GM18868 (cell line): ENCODE measurements around the gene MS4A8.
A peak's percentile ranks its signal among the peaks of the same experiment; 100 is the strongest.
"Not testable (repeated sequence)": the region's sequence is repeated elsewhere in the genome, so short reads cannot be mapped to it uniquely, and the experiment has no call there.

Experiments used
- ATAC-seq: cut with Tn5 transposase; IDR thresholded peaks from one replicate; pipeline ENCODE4 v1.9.1; 2021; ENCODE audit warnings: mild to moderate bottlenecking, moderate library complexity; ENCODE audit not compliant: unreplicated experiment

MS4A8 gene

GRCh38 chr11:60699284-60699691, at the start of gene MS4A8:
Gene MS4A8 (plus strand): TSS chr11:60699612. CDS start chr11:60700861, 1,249 bp downstream.
- ATAC-seq = no peak

DNA sequence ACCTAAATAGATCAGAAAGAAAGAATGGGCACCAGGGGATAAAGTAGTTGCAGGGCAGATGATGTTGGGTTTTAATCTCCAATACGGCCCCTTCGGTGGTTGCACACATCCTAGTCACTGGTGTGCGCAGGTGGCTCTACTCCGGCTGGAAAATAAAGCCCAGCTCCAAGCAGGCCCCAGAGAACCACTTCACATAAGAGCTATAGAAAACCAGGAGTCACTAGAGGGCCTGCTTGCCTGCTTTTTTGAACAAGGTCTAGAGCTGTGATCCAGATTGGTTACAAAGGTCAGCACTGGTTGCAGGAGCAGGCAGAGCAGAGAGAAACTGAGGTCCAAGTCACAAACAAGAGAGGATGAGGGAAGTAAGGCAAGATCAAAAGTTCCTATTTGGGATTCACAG, 41.5 kb upstream of the MS4A8 start:
- ATAC-seq = no peak

- peak; percentile 70 for ATAC-seq
Observed at GRCh38 chr11:60658409-60658808, 41.0 kb upstream of the MS4A8 start.

- ATAC-seq = no peak
Observed at GRCh38 chr11:60672255-60672654, 27.2 kb upstream of the MS4A8 start.

- not testable (repeated sequence) for ATAC-seq
Observed at GRCh38 chr11:60678231-60678630, 21.2 kb upstream of the MS4A8 start.

GRCh38 chr11:60679879-60680278, 19.5 kb upstream of the MS4A8 start:
- no peak for ATAC-seq

DNA sequence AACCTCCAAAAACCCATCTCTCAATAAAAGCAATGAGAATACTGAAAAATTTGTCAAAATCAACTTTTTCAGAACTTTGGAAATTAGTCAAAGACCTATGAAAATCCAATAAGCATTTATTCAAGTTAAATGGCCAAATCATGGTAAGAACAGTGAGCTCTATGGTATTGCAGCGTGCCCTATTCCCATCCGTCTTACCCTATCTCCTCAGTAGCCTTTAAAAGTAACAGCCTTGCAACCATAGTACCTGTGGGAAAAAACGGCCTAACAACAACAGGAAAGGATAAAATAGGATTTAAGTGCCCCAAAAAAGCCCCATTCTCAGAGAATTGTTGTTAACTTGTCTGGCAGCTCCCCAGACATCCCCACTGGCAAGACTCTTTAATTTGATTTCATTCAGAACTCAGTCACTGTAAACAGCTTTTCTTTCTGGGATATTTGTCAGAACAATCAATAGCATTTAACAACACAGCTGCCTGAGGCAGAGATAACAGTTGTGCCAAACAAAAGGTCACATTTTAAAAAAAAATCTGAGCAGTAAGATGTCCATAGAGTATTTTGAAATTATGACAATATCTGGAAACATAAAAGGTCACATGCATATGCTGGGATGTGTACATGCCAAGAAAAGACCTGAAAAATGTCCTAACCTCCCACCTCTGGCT, 18.8 kb upstream of the MS4A8 start:
- ATAC-seq = no peak

GRCh38 chr11:60684541-60684848, 14.9 kb upstream of the MS4A8 start:
- ATAC-seq = peak; percentile 34

- ATAC-seq = no peak
Observed at GRCh38 chr11:60691661-60692060, 7.8 kb upstream of the MS4A8 start.

GRCh38 chr11:60699936-60700335, 524 bp downstream of the MS4A8 start:
- ATAC-seq = no peak

DNA sequence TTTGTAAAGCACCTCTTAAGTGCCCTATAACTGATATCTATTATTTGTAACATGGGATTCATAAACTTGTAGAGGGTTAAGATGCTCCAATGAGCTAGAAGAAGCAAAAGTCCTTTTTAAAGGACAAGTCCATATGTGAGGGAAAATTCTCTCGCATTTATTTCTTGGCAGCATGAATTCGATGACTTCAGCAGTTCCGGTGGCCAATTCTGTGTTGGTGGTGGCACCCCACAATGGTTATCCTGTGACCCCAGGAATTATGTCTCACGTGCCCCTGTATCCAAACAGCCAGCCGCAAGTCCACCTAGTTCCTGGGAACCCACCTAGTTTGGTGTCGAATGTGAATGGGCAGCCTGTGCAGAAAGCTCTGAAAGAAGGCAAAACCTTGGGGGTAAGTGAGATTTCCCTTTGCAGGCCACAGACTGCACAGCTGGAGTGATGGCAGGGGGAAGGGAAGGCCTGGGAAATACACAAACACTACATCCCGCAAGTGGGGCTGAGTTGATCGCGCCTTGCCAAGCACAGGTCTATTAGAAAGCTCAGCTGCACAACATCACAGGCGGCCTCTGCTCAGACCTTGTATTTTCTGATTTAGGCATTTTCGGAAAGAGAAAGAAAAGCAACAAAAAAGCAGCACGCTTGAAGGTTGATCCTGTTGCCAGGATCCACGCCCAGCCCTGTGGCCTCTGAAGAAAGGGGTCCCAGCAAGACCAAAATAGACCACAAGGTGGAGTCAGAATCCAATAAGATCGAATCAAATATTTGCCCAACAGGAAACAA, 1.5 kb downstream of the MS4A8 start:
- ATAC-seq = no peak

- ATAC-seq = no peak
Observed at GRCh38 chr11:60701469-60701818, 2.0 kb downstream of the MS4A8 start.

DNA sequence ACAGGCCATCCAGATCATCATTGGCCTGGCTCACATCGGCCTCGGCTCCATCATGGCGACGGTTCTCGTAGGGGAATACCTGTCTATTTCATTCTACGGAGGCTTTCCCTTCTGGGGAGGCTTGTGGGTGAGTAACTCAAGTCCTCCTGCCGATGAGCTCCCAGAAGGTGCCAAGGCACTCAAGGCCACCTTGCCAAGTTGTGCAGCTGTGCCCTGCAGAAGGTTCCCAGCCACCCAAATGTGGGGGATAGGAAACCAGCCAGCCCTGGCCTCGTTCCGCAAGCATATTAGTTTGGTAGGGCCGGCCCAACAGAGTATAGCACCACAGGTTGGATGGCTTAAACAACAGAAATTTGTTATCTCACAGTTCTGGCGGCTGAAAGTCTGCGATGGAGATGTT, 4.0 kb downstream of the MS4A8 start:
- no peak for ATAC-seq

- ATAC-seq = no peak
Observed at GRCh38 chr11:60705895-60706294, 6.5 kb downstream of the MS4A8 start.

GRCh38 chr11:60706931-60707330, 7.5 kb downstream of the MS4A8 start:
- ATAC-seq = no peak

GRCh38 chr11:60710482-60710881, 11.1 kb downstream of the MS4A8 start:
- no peak for ATAC-seq

DNA sequence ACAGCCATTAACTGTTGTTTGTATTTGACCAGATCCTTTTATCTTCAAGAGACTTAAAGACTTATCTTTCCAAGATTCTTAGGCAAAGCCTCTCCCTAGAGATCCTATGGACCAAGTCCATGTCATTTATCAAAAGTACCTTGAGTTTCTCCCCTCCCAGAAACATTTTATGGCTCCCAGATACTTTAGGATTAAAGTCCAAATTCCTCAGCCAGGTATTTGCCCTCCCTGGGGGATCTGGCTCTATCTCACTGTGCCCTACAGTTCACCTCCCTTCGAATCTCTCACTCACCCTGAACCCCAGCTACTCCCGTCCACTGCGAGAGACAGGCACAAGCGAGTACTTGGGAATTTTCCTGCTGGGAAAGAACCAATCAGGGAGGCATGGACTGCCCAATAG, 11.9 kb downstream of the MS4A8 start:
- no peak for ATAC-seq

DNA sequence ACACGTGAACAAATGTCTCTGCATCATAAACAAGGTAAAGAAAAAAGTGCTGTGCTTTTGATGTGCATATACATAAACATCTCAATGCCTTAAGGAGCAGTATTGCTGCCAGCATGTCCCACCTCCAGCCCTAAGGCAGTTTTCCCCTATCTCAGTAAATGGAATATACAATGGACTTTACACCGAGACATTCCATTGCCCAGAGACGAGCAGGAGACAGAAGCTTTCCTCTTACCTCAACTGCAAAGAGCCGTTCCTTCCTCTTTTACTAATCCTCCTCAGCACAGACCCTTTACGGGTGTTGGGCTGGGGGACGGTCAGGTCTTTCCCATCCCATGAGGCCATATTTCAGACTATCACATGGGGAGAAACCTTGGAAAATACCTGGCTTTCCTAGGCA, 14.0 kb downstream of the MS4A8 start:
- ATAC-seq = not testable (repeated sequence)

DNA sequence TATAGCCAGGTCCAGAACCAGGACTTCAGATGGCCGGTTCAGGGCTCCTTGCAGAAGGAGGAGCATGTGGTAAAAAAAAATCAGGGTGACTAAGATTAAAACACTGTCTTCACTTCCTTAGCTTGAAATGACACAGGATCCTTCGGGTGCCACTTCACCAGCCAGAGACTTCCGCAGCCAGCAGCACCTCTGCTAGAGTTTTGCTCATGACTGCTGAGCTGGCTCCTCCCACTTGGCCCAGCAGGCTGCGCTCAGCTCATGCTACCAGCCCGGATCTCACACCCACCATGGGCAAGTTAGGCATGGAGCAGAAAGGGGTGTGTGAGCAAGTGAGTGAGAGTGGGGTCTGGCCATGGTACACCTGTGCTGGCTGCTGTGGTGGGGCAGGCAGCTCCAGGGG, 18.5 kb downstream of the MS4A8 start:
- ATAC-seq = no peak

GRCh38 chr11:60718524-60719316, 19.3 kb downstream of the MS4A8 start:
- ATAC-seq = no peak

GRCh38 chr11:60719391-60719790, 20.0 kb downstream of the MS4A8 start:
- no peak for ATAC-seq

DNA sequence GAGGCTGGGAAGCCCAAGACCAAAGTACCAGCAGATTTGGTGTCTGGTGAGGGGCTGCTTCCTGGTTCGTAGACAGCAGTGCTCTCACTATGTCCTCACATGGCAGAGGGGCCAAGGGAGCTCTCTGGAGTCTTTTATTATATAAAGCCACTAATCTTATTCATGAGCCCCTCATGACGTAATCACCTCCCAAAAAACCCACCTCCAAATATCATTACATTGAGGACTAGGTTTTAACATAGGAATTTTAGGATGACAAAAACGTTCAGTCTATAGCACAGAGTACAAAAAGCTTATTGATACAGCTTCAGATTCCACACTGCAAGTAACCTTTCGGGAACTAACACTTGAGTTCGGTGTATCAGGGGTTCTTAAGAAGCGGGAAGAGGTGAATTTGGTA, 21.0 kb downstream of the MS4A8 start:
- no peak for ATAC-seq
